IPS-18c (cell line): ENCODE measurements around the gene FAM170B.

Experiments used
- H3K4me3 ChIP-seq: 2 replicates; pipeline ENCODE4 v1.7.0; 2013; ENCODE audit warnings: low read depth, mild to moderate bottlenecking, low read length, moderate library complexity; ENCODE audit not compliant: insufficient read depth
- H3K9me3 ChIP-seq: one replicate; pipeline ENCODE4 v1.6.1; 2013; ENCODE audit warnings: mild to moderate bottlenecking, low read length, moderate library complexity; ENCODE audit not compliant: control insufficient read depth, insufficient read depth

Gene FAM170B

DNA sequence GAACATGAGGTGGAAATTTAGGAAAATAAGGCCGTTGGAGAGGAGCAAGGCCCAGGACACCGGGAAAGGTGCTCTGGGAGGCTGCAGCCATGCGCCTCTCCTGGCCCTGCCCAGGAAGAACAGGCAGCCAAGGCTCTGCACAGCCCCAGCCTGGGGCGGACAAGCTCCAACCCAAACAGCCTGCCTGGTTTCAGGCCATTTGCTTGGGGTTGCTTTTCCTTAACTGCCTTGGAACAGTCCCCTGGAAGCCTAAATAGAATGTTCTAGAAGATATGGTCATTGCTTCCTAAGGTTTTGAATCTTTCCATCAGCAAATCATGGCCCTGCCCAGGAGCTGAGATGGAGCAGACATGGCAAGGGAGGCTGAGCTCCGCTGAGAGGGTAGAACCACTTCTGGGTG is 29.5 kb downstream of the FAM170B start:
- Histone ChIP-seq H3K9me3 (no peaks in the 10 kb centered on the region), H3K4me3 (no peak overlapping the region)

DNA sequence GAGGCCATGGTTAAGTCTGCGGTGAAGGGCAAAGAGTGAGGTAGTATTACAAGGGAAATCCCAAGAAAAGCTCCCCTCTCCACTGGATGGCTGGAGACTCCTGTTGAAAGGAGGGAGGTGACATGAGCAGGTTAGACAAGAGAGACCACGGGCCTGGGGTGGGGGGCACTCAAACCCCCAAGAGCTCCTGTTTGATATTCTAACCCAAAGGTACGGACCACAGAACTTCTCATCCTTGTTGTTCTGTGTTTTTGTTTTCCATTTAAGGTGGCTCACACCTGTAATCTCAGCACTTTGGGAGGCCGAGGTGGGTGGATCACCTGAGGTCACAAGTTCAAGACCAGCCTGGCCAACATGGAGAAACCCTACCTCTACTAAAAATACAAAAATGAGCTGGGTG is 30.1 kb downstream of the FAM170B start:
- Histone ChIP-seq H3K4me3 (no peak overlapping the region), H3K9me3 (no peaks in the 10 kb centered on the region)

DNA sequence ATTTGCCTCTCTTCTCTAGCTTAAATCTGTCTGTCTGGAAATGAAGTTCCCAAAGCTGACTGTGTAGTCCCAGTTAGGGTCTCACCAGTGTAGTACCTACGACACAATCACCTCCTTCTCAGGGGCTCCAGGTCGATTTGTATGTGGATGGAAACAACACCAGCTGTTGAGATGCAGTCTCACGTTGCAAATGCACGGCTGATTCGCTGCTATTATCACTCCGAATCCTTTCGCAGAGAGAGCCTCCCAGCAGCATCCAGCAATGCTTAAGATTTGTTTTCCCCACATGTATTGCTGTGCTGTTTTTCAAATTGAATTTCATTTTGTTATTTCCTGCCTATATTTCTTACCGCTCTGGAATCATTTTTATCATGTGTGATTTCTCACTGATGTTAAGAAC is 34.8 kb downstream of the FAM170B start:
- no peak overlapping the region for H3K4me3 ChIP-seq
- no peaks in the 10 kb centered on the region for H3K9me3 ChIP-seq

DNA sequence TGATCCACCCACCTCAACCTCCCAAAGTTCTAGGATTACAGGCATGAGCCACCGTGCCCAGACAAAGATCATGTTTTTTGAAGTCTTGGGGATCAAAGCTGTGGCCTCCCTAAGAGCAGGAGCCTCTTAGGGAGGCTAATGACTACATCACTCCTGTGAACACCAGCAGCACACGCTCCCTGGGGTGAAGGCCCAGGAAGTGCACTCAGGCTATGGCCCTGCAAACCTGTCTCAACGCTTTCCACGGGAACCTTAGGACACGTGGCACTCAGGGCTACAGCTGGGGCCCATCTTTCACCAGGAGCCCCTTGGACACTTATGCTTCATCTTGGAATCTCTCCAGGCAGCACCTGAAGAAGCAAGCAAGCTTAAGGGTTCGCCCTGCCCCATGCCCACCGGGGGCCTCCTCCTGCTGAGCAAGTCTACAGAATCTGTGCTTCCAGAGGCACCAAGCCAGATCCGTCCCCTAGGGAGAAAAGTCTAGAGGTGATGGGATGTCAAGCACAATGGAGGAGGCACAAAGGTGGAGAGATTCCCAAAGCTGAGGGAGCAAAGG is 36.9 kb downstream of the FAM170B start:
- no peaks in the 10 kb centered on the region for H3K9me3 ChIP-seq
- H3K4me3 ChIP-seq, result no peak overlapping the region

DNA sequence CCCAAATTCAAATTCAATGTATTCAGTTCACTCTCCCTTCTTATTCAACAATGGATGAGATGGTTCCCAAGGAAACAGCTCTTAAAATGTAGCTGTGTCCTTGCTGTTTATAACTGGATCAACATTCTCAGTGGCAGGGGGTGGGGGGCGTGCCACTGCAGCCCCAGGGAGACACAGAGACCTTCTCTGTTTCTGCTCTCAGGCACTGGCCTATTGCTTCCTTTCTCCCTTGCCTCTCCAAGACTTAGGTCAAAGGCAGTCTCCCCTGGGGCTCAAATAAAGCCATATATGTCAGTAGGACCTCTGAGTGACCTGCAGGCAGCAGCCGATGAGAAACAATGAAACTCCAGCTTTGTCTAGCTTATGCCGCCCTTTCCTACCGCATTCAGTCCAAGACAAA is 39.2 kb downstream of the FAM170B start:
- no peak overlapping the region for H3K4me3 ChIP-seq
- no peaks in the 10 kb centered on the region for H3K9me3 ChIP-seq

DNA sequence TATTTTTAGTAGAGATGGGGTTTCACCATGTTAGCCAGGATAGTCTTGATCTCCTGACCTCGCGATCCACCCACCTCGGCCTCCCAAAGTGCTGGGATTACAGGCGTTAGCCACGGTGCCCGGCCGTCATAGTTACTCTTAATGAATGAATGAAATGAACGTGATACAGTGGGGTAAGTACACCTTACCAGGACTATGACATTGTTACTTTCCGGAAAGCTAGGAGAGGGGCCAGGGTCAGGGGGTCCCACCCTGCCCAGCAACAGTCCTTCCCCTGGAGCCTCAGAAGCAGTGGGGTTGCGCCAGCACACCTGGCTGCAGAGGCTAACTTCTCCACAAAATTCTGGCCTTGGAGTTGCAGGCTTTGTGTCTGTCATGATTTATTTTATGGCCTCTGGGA is 39.9 kb downstream of the FAM170B start:
- H3K9me3 ChIP-seq, result no peaks in the 10 kb centered on the region
- no peak overlapping the region for H3K4me3 ChIP-seq

DNA sequence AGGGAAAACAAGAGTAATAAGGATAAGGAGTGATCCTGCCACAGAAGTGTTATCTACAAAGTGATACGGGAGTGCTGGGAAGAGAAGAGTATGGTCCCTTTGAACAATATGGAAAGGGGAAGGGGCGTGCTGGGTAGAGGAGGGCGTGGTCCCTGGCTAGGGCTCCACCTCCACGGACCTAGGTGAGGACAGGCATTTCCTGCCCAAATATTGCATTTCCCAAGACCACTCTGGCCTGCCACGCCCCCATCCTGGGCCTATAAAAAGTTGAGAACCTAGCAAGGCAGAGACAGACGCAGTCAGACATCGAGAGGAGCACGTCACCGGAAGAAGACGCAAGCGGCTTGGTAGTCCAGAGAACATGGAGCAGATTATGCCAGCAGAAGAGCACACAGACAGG is 41.3 kb downstream of the FAM170B start:
- no peak overlapping the region for H3K4me3 ChIP-seq
- no peaks in the 10 kb centered on the region for H3K9me3 ChIP-seq

DNA sequence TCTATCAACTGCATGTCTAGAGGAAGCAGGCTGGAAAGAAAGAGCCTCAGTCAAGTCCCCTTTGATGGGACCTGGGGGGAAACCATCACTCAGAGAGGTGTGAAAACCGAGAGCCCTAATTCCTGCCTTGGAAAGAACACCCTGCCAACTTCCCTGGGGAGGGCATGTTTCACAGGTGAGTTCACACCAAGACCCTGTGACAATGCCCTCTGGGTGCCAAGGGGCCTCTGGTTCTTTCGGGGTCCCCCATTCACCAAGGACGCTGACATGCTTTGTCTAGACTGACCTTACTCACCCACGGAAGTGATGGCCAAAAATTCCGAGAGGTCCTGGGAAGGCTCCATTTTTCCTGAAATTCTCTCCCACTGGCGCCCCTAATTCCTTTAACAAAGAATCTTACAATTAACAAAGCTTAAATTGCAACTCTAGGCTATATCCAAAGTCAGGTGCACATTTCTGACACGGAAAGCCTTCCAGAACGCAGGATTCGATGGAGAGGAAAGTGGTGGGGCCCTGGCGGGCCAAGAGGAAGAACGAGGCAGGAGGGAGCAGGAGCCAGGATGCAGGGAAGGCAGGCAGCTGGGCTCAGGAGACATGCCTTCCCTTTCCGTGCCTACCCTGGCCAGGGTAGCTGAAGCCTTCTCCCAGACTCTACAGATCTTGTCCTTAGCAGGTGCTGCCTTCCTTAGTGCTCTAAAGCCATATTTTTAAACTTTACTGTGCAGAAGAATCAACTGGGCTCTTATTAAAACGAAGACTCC is 42.2 kb downstream of the FAM170B start:
- no peaks in the 10 kb centered on the region for H3K9me3 ChIP-seq
- H3K4me3 ChIP-seq, result no peak overlapping the region

DNA sequence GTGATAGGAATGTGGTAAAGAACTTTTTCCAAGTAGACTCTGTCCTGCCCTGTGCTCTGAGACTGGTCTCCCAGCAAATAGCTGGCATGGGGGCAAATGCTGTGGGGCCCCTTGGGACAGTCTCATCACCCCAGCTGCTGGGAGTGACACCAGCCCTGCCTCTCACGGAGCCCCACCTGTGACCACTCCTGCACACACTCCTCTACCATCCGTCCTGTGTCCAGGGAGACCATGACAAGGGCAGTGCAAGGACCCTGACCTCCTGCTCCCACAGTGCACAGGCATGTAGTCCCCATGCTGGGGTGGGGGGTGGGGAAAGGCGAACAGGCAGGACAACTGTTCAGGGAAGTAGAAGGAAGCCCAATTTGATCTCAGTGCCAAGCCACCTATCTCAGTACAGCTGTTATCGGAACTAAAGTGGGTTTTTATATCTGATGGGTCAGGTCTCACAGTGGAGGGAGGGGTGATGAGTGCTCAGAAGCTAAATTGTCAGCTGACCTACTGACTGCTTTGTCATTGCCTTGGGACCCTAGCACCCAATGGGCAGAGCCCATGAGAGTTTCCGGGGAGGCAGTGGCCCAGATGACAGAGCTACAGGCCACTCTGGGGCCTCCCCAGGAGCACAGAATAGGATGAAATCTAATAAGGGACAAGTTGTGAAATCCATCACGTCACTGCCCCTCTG is 43.0 kb downstream of the FAM170B start:
- Histone ChIP-seq H3K9me3 (no peaks in the 10 kb centered on the region), H3K4me3 (no peak overlapping the region)

DNA sequence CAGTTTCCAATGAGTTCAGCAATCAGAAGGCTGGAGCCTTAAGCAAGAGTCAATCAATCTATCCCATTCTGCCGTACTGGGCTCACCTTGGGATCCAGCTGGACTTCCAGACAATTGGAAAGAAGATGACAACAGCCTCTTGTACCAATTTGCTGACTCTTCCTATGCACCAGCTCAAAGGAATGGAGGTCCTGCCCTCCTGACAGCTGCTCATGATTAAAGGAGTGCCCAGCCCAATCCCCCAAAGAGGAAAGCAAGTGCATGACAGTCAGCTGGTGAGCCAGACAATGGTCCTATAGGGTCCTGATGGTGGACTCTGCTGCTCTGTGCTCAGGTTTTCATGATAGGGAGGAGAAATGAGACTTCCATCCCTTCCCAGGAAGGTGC is 43.6 kb downstream of the FAM170B start:
- no peaks in the 10 kb centered on the region for H3K9me3 ChIP-seq
- no peak overlapping the region for H3K4me3 ChIP-seq

DNA sequence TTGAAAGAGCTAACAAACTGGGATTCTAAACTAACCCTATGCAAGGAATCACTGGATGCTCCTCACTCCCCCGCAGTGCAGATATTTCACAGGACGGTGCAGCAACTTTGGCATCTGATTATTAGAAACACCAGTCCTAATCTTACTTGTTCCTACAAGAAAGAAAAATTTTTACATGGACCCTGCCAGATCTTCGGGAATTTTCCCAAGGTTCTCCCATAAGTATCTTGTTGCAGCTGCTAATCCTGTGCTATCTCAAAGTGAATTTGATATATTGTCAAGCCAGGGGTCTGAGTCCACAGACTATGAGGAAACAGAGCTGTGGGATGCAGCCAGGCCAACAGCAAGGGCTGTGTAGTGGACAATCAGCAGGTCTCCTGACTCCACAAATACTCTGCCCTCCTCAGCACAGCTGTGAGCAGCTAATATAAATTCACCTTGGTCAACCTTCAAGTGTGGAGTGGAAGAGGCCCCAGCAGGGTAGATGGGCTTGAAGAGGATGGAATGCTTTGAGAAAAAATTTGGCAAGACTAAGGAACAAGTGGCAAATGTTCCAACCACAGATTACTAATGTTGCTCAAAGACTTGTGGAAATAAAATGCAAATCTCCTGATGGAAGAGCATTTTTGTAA is 44.1 kb downstream of the FAM170B start:
- no peaks in the 10 kb centered on the region for H3K9me3 ChIP-seq
- H3K4me3 ChIP-seq, result no peak overlapping the region

DNA sequence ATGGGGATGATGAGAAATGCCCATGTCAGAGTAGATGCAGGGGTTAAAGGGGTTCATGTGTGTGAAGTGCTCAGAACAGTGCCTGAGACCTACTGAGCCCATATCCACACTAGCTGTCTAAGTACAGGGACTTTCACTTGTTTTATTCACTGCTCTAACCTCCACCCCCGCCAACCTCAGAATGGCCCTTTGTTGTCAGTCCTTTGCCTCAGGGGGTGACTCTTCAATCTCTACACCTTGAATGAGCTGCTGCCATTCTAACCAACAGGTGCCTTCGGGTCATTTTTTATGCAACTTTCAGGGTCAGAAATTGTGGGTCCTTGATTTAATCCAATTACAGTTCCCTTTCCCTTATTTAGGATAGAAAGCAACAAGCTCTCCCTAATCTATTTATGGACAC is 44.7 kb downstream of the FAM170B start:
- H3K9me3 ChIP-seq, result no peaks in the 10 kb centered on the region

DNA sequence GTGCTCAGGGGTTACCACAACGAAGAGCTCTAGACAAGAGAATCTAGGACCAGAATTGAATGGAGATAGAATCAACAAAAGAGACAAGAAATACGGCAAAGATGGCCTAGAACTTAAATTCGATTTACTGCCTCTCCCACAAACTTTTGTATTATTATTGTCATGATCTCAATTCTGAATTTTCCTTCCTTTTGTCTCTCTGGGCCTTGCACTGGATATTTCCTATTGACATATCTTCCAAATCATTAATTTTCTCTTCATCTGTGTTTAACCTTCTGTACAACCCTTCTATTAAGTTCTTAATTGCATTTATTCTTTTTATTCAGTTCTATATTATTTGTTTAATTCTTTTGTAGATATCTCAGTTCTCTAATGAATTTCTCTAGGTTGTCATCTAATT is 46.9 kb downstream of the FAM170B start:
- Histone ChIP-seq H3K4me3 (no peak overlapping the region), H3K9me3 (no peaks in the 10 kb centered on the region)

More for the DNA sequence above, 44.7 kb downstream of the FAM170B start:
- no peak overlapping the region for H3K4me3 ChIP-seq

DNA sequence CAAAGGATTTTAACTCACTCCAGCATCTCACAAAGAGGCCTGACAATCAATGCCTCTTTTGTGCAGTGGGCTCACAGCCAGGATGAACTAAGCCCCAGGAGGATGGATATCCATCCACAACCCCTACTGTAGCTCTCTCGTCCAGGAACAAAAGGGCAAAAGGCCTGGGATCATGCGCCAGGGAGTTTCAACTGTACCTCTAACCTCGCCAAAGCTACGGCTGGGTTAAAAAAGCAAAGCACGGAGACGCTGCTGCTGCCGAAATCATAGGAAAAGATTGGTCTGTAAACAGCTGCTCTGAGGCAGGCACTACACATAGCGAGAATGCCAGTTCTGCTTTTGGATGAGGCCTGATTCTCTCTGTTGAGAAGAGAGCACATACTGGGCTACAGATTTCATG is 50.6 kb downstream of the FAM170B start:
- Histone ChIP-seq H3K9me3 (no peaks in the 10 kb centered on the region), H3K4me3 (no peak overlapping the region)

DNA sequence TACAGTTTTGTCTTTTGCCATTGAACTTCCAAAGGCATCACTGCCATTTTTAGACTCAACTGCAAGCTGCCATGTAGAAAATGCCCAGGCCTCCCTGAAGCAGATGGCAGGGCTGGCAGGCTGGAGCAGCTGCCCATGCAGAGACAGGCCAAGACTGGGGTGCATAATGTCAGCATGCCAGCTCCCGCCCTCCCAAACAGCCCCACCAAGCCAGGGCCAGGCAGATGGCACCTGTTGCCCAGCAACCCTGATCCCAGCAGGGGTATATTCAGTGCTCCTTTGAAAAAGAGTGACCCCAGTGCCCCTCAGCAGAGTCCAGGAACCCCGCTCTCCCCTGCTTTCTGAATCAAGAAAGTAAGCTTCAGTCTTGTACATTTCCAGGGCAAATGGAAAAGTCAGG is 51.1 kb downstream of the FAM170B start:
- H3K9me3 ChIP-seq, result no peaks in the 10 kb centered on the region
- H3K4me3 ChIP-seq, result no peak overlapping the region

DNA sequence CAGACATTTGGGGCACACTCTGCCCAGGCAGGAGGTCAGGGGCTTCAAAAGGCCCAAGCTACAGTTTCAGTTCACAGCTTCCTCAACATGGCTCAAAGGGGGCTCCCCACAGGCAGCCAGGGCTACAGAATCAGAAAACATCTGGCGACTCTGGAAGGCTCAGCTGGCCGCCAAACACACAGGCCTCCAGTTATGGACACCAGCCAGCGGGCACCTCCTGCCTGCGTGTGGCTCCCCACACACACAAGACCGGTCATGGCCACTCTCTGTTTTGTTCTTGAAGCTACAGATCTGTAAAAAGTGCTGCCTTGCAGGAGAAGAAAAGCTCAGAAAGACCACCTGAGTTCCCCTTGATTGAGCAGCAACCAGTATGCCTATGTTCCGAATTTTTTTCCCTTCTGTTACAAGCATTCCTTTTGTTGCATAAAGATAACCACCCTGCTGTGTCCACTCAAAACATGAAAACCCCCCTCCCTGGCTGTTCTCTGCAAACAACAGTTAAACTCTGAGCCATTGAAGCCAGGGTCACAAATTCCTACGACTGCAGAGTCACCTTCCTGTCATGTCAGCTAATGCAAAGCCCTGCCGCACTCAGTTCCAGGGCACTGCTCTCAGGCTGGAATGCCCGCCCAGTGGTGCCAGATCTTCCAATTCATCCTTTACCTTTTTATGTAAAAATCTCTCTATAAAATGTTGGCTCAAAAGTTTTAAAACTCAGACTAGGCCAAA is 52.1 kb downstream of the FAM170B start:
- no peaks in the 10 kb centered on the region for H3K9me3 ChIP-seq
- H3K4me3 ChIP-seq, result no peak overlapping the region
